ENCODE results near the gene GOLGB1.
A peak's percentile ranks its signal among the peaks of the same experiment; 100 is the strongest.
"Not testable (repeated sequence)": the region's sequence is repeated elsewhere in the genome, so short reads cannot be mapped to it uniquely, and the experiment has no call there.

GOLGB1 gene

GRCh38 chr3:121757087-121757811, 7.7 kb upstream of the GOLGB1 start:
- Mint-ChIP-seq H3K9me3 (no peaks in the 10 kb centered on the region), H3K27ac (no peak overlapping the region), H3K27me3 (peaks cover 14% of the 10 kb centered on the region), H3K4me3 (no peak overlapping the region), H3K4me1 (no peaks in the 10 kb centered on the region)
- ATAC-seq (no peak), DNase-seq (no peak)

GRCh38 chr3:121752772-121753171, 3.2 kb upstream of the GOLGB1 start:
- no peak overlapping the region for H3K4me3 Mint-ChIP-seq
- no peak overlapping the region for H3K27ac Mint-ChIP-seq

GRCh38 chr3:121752261-121752660, 2.7 kb upstream of the GOLGB1 start:
- DNase-seq = no peak
- ATAC-seq = no peak
- H3K4me1 Mint-ChIP-seq = peaks cover 4% of the 10 kb centered on the region
- no peak overlapping the region for H3K27ac Mint-ChIP-seq
- H3K4me3 Mint-ChIP-seq = no peak overlapping the region
- peaks cover 22% of the 10 kb centered on the region for H3K27me3 Mint-ChIP-seq
- no peaks in the 10 kb centered on the region for H3K9me3 Mint-ChIP-seq

More at GRCh38 chr3:121752772-121753171, 3.2 kb upstream of the GOLGB1 start:
- Mint-ChIP-seq H3K27me3 (peaks cover 22% of the 10 kb centered on the region), H3K9me3 (no peaks in the 10 kb centered on the region), H3K4me1 (no peaks in the 10 kb centered on the region)
- DNase-seq = no peak
- no peak for ATAC-seq

GRCh38 chr3:121750087-121750415, 510 bp upstream of the GOLGB1 start:
- Mint-ChIP-seq H3K9me3 (no peaks in the 10 kb centered on the region), H3K27me3 (peaks cover 22% of the 10 kb centered on the region), H3K27ac (no peak overlapping the region), H3K4me1 (peaks cover 5% of the 10 kb centered on the region), H3K4me3 (no peak overlapping the region)
- DNase-seq = no peak
- no peak for ATAC-seq

GRCh38 chr3:121748680-121749275, 763 bp downstream of the GOLGB1 start:
- H3K9me3 Mint-ChIP-seq = no peaks in the 10 kb centered on the region
- peaks cover 16% of the 10 kb centered on the region for H3K27me3 Mint-ChIP-seq
- peak; percentile 43 for ATAC-seq
- DNase-seq = no peak
- H3K4me3 Mint-ChIP-seq = no peak overlapping the region
- H3K4me1 Mint-ChIP-seq = peaks cover 5% of the 10 kb centered on the region
- no peak overlapping the region for H3K27ac Mint-ChIP-seq

- no peak overlapping the region for H3K4me3 Mint-ChIP-seq
- no peaks in the 10 kb centered on the region for H3K9me3 Mint-ChIP-seq
- ATAC-seq (no peak), DNase-seq (no peak)
- no peak overlapping the region for H3K27ac Mint-ChIP-seq
- peaks cover 5% of the 10 kb centered on the region for H3K4me1 Mint-ChIP-seq
- peaks cover 15% of the 10 kb centered on the region for H3K27me3 Mint-ChIP-seq
Observed at GRCh38 chr3:121747976-121748375, 1.6 kb downstream of the GOLGB1 start.

- not testable (repeated sequence) for H3K27me3 Mint-ChIP-seq, H3K27ac Mint-ChIP-seq, H3K9me3 Mint-ChIP-seq, H3K4me3 Mint-ChIP-seq, ATAC-seq, DNase-seq
- peaks cover 25% of the 10 kb centered on the region for H3K4me1 Mint-ChIP-seq
Observed at GRCh38 chr3:121743106-121743505, 6.4 kb downstream of the GOLGB1 start.

- Mint-ChIP-seq H3K27me3 (no peaks in the 10 kb centered on the region), H3K4me1 (peaks cover 28% of the 10 kb centered on the region), H3K27ac (no peak overlapping the region), H3K4me3 (no peak overlapping the region), H3K9me3 (peaks cover 0 to 6% of the 10 kb centered on the region in 2 donors)
- ATAC-seq (no peak), DNase-seq (no peak)
Observed at GRCh38 chr3:121740896-121741295, 8.6 kb downstream of the GOLGB1 start.

- peak; percentile 51 for ATAC-seq
- Mint-ChIP-seq H3K4me1 (peaks cover 37% of the 10 kb centered on the region), H3K27ac (no peak overlapping the region), H3K4me3 (no peak overlapping the region), H3K27me3 (no peaks in the 10 kb centered on the region), H3K9me3 (peaks cover 0 to 6% of the 10 kb centered on the region in 2 donors)
- no peak for DNase-seq
Observed at GRCh38 chr3:121739902-121740301, 9.6 kb downstream of the GOLGB1 start.

- no peak for ATAC-seq
- H3K27me3 Mint-ChIP-seq = no peaks in the 10 kb centered on the region
- no peak overlapping the region for H3K4me3 Mint-ChIP-seq
- peaks cover 42% of the 10 kb centered on the region for H3K4me1 Mint-ChIP-seq
- H3K27ac Mint-ChIP-seq = no peak overlapping the region
- no peak for DNase-seq
- H3K9me3 Mint-ChIP-seq = peaks cover 0 to 6% of the 10 kb centered on the region in 2 donors
Observed at GRCh38 chr3:121737644-121738043, 11.9 kb downstream of the GOLGB1 start.

GRCh38 chr3:121736112-121736511, 13.4 kb downstream of the GOLGB1 start:
- Mint-ChIP-seq H3K4me3 (no peak overlapping the region), H3K4me1 (peaks cover 42% of the 10 kb centered on the region), H3K9me3 (no peaks in the 10 kb centered on the region), H3K27ac (no peak overlapping the region), H3K27me3 (no peaks in the 10 kb centered on the region)
- ATAC-seq = peak; percentile 77
- no peak for DNase-seq

GRCh38 chr3:121735047-121735696, 14.4 kb downstream of the GOLGB1 start:
- peaks cover 42% of the 10 kb centered on the region for H3K4me1 Mint-ChIP-seq
- no peak for DNase-seq
- H3K4me3 Mint-ChIP-seq = no peak overlapping the region
- no peaks in the 10 kb centered on the region for H3K9me3 Mint-ChIP-seq
- no peaks in the 10 kb centered on the region for H3K27me3 Mint-ChIP-seq
- peak; percentile 98 for ATAC-seq
- H3K27ac Mint-ChIP-seq = no peak overlapping the region

GRCh38 chr3:121730940-121731687, 18.4 kb downstream of the GOLGB1 start:
- Mint-ChIP-seq H3K9me3 (no peaks in the 10 kb centered on the region), H3K4me3 (no peak overlapping the region), H3K27me3 (no peaks in the 10 kb centered on the region), H3K4me1 (peaks cover 17% of the 10 kb centered on the region), H3K27ac (no peak overlapping the region)
- DNase-seq (no peak), ATAC-seq (no peak)

- no peak overlapping the region for H3K4me3 Mint-ChIP-seq
- ATAC-seq = no peak
- H3K27ac Mint-ChIP-seq = peak overlapping the region in 1 of 2 donors; percentile 68
- no peaks in the 10 kb centered on the region for H3K4me1 Mint-ChIP-seq
- no peak for DNase-seq
- H3K27me3 Mint-ChIP-seq = no peaks in the 10 kb centered on the region
- H3K9me3 Mint-ChIP-seq = no peaks in the 10 kb centered on the region
Observed at GRCh38 chr3:121724130-121724529, 25.4 kb downstream of the GOLGB1 start.

- H3K27ac Mint-ChIP-seq = peak overlapping the region in 1 of 2 donors; percentile 27
- no peaks in the 10 kb centered on the region for H3K27me3 Mint-ChIP-seq
- ATAC-seq (no peak), DNase-seq (no peak)
- no peaks in the 10 kb centered on the region for H3K9me3 Mint-ChIP-seq
- peaks cover 3% of the 10 kb centered on the region for H3K4me1 Mint-ChIP-seq
- H3K4me3 Mint-ChIP-seq = no peak overlapping the region
Observed at GRCh38 chr3:121723485-121723884, 26.1 kb downstream of the GOLGB1 start.

GRCh38 chr3:121722411-121722810, 27.1 kb downstream of the GOLGB1 start:
- DNase-seq = no peak
- Mint-ChIP-seq H3K27me3 (no peaks in the 10 kb centered on the region), H3K4me3 (no peak overlapping the region), H3K4me1 (peaks cover 9% of the 10 kb centered on the region), H3K9me3 (no peaks in the 10 kb centered on the region), H3K27ac (peak overlapping the region in 1 of 2 donors; percentile 42)
- no peak for ATAC-seq

Data from stimulated activated naive CD8-positive, alpha-beta T cell treated with anti-CD3 and anti-CD28 coated beads, Interleukin-15, amount 100 ng/mL, for 72 hours (primary cell).